Left ventricle myocardium superior (tissue), 1 donor: ENCODE measurements around the gene SSBP1. TPM values are rescaled to one million over a fixed set of nuclear protein-coding genes. Genes with fewer than 3 reads are reported as not detected.

Experiments
- ATAC-seq: fragments of 200-7000 bp; cut with Tn5 transposase; one replicate; pipeline ENCODE4 v1.9.1; 2020; ENCODE audit warnings: mild to moderate bottlenecking, moderate library complexity
- DNase-seq: peaks from one replicate; pipeline ENCODE4 v3.0.0-alpha.2; 2020
- intact Hi-C: fragments of 100-400 bp; cut with micrococcal nuclease; formaldehyde crosslinking; loops from one replicate; pipeline ENCODE4 v1.11.0; 2022
- total RNA-seq: library from RNA; stranded (reverse); fragmentation: NEBNext Ultra II Directional; extraction: Animal tissue kit (Norgen Biotek cat#: 25700); gene quantifications from one replicate; pipeline ENCODE4 v1.2.1, GENCODE V29; 2021
- donor health status: DM: no; HTN: yes; CAD: no; lungs with severe emphysema.

The SSBP1 gene
- total RNA-seq, 1 donor from 2014 or later: 98.4 TPM

DNA sequence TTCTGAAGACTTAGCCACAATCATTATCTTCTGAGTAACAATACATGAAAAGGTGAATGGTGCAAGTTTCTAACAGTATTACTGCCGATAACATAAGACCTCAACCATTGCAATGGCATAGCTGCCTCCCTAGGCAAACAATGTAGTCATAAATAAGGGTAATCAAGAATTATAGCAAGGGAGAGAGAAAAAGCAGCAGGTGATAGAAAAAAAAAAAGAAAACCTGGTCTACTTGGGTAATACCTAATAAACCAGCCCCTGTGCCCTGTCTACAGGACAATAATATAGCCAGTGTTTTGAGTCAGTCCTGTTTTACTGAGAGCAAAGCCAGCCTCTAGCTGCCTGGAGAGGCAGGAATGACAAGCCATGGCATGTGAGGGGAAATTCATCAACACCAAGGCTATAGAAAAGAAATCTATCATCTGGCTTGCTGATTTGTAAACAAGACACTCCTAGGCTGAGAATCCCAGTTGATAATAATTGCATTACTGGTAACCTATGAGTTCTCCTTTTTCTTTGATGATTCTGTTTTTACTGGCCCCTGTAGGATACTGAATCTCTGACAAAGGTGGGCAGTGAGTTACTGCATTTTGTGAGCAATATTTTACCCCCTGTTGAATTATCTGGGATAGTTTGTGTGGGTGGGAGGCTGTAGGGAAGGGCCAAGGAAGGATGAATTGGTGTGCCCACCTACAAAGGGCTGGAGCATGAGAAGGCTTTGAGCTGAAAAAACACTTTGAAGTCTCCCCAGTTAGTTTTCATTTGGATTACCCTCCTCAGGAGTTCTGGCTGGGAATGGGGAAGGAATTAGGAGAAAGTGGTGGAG, 31.7 kb upstream of the SSBP1 start:
- intact Hi-C loops: no loop called here
- DNase-seq: no peak
- no peak for ATAC-seq

DNA sequence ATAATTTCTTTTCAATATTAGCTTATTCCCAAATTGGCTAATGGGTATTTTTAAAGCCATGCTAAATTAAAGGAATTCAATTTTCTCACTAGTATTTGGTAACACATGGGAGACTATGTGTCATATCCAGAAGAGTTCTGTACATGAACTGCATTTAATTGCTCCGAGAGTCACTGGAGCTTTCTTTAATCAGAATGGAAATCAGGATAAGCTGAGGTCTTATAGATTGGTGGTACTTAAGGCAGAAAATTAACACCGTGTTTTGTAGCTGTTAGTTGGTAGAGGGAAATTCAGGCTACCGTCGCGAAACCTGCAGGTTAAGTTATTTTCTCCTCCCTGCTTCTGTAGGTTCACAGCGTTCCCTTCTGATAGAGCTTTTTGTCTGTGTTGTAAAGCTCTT, 29.8 kb upstream of the SSBP1 start, which contains the start of gene WEE2:
Gene WEE2, plus strand, starts transcription at position 3 of the 400 bp plus-strand sequence. CDS start 406 bp downstream, outside the sequence.
- DNase-seq (no peak), ATAC-seq (no peak)
- intact Hi-C loops: no loop called here

DNA sequence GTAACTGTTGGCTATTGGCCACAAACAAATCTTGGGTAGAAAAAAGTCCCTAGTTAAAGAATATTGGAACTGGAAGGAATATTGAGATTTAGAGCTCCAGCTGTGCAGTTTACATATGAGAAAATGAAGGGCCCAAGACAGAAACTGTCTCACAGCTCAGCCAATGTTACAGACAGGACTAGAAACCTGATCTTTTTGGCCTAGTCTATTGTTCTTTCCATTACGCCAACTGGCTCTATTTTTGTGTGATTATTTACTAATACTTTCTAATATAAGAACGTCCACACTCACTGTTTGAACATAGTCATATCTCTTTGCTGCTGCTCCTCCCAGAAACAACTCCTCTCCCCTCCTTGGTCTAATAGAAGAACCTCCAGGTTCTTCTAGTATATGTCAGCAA, 28.8 kb upstream of the SSBP1 start:
- DNase-seq: no peak
- ATAC-seq: no peak
- intact Hi-C loops: no loop called here

DNA sequence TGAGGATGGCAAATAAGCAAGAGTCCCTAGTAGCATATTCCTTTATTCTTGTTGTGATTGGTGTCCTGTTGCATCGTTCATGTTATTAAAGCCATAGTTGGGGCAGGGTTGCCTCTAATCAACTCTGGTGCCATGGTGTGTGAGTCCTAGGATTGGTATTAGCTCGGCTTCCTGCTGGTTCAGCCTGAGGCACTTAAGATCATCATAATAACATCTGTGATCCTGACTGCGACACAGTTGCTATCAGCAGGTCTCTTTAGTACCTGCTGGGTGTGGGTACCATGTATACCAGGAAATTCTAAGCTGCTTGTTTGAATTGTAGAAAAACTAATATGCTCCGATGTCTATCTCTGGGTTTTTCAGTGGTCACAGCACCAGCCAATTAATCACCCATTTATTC, 28.4 kb upstream of the SSBP1 start:
- DNase-seq: no peak
- ATAC-seq: no peak
- intact Hi-C loops: loop anchor here (10.0 kb wide), 1 partner anchor 55 kb away; no protein-coding TSS in a partner anchor

- DNase-seq (no peak), ATAC-seq (no peak)
- intact Hi-C loops: loop anchor here (10.0 kb wide), 1 partner anchor 56 kb away; no protein-coding TSS in a partner anchor
These were observed 27.9 kb upstream of the SSBP1 start for GRCh38 chr7:141710301-141710700.

DNA sequence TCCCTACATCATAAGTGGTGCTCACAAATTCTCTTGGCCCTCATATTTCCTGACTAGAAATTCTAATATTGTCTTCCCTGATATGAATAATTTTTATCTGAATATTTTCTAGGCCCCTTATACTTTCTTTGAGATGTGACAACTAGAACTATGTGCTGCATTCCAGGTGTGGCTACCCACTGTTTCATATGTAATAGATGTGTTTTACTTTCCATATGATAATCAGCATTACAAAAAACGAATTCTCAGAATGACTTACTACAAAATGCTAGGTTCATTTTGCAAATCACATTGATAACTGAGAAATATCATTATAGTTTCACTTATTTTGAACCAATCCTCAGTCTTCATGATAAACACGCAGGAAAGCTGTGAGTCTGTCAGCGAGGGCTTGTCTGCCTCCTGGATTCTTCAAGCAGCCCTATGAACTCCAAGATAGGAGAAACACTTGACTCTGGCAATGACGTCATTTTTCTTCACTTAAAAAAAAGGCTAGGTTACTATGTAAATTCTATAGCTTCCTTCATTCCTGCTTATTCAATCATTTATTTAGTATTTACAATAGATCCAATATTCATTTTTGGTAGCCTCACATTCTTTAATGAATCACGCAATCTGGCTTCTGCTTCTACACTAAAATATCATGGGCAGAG, 25.4 kb upstream of the SSBP1 start:
- intact Hi-C loops: loop anchor here (10.0 kb wide), 1 partner anchor 58 kb away; no protein-coding TSS in a partner anchor
- DNase-seq (no peak), ATAC-seq (no peak)

GRCh38 chr7:141713890-141714289, 24.3 kb upstream of the SSBP1 start:
- ATAC-seq (no peak), DNase-seq (no peak)
- intact Hi-C loops: loop anchor here (10.0 kb wide), 1 partner anchor 59 kb away; no protein-coding TSS in a partner anchor

DNA sequence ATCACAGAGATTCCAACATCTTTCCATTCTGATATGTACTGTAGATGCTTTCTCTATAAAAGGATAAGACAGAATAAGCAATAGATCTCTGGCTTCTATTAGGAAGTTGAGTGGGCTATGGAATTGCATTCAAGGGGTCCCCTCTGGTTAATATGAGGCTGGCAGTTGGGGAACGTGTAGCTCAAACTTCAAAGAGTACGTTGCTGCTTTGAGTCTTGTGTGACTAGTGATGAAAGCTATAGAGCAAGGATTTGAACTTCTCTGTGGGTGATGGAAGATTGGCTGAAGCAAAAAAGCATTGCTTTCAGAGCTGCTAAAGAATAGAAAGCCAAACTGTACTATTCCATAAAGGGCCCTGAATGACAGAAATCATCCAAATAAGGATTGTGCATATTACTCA, 23.6 kb upstream of the SSBP1 start:
- DNase-seq (no peak), ATAC-seq (no peak)
- intact Hi-C loops: loop anchor here (10.0 kb wide), 1 partner anchor 60 kb away; no protein-coding TSS in a partner anchor

DNA sequence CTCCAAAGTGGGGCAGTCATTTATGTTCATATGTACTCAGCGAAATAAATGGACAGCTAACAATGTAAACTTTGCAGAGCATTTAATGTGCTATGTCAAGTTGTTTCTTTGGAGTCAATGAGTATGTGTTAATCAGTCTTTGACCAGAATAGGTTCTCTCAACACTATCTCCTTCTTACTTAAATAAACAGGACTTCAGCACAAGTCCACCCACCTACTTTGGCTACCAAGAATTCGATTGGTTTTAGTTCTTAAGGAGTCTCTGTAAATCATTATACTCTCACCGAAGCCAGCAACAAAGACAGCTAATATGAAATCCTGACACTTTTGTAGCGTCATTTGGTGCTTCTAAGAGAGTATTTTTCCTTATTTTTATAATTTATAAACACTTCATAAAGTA, 23.1 kb upstream of the SSBP1 start:
- DNase-seq (no peak), ATAC-seq (no peak)
- intact Hi-C loops: loop anchor here (10.0 kb wide), 1 partner anchor 60 kb away; no protein-coding TSS in a partner anchor

DNA sequence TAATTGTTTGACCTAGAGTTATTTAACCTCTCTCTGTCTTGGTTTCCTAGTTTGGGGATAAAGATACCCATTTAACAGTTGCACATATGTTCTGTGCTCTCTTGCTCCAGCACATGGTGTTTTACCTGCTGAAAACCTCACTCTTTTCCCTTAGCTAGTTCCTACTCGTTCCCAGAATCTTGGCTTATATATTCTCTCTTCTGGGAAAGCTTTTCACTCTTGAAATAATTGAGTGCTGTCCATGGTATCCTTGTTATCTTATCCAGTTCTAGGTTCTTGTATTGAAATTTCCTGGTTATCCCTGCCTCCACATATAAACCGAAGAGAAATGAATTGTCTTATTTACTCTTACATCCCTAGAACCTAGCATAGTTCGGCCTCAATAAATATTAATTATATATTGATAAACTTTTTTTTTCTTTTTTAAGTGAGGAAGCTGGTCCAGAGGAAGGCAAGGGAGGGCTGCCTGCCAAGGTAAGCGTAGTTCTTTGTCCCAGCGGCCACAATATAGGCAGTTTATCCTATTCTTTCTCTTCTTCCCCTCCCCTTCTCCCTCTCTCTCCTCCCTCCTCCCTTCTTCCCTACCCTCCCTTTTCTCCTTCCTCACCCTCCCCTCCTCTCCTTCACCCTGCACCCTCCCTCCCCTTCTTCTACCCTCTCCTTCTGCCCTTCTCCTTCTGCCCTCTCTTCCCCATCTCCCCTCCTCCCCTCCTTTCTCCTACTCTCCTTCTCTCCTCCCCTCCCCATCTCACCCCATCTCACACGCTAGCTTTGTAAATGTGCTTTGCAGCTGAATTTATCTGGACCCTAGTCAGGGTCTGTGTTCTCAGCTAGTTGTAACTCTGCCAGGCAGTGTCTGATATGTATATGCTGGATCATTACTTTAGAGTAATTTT, 22.1 kb upstream of the SSBP1 start:
- no peak for ATAC-seq
- DNase-seq: no peak
- intact Hi-C loops: loop anchor here (10.0 kb wide), 1 partner anchor 61 kb away; no protein-coding TSS in a partner anchor

DNA sequence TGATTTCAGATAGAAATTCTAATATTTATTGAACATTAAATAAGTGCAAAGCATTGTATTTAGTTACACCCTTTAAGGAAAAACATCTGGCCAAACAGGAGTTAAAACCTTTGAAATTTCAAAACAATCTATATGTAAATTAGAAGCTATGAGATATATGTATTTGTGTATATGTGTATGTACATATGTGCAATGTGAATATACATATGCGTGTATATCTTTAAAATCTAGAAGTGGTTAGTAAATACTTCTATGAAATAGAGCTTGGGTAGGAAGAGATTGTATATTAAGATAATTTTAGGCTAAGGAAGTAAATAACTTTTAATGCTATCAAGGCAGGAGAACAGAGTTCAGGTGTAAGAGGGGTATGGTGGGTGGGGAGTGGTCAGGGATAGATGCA, 20.7 kb upstream of the SSBP1 start:
- DNase-seq (no peak), ATAC-seq (no peak)
- intact Hi-C loops: loop anchor here (10.0 kb wide), 1 partner anchor 63 kb away; no protein-coding TSS in a partner anchor

- ATAC-seq (no peak), DNase-seq (no peak)
- intact Hi-C loops: no loop called here
These were observed 15.6 kb upstream of the SSBP1 start for GRCh38 chr7:141722529-141722928.

GRCh38 chr7:141729020-141729419, 9.1 kb upstream of the SSBP1 start:
- no peak for ATAC-seq
- intact Hi-C loops: no loop called here

GRCh38 chr7:141731476-141732149, 6.5 kb upstream of the SSBP1 start:
- DNase-seq: peak; percentile 37
- intact Hi-C loops: no loop called here

More at GRCh38 chr7:141729020-141729419, 9.1 kb upstream of the SSBP1 start:
- DNase-seq: no peak

DNA sequence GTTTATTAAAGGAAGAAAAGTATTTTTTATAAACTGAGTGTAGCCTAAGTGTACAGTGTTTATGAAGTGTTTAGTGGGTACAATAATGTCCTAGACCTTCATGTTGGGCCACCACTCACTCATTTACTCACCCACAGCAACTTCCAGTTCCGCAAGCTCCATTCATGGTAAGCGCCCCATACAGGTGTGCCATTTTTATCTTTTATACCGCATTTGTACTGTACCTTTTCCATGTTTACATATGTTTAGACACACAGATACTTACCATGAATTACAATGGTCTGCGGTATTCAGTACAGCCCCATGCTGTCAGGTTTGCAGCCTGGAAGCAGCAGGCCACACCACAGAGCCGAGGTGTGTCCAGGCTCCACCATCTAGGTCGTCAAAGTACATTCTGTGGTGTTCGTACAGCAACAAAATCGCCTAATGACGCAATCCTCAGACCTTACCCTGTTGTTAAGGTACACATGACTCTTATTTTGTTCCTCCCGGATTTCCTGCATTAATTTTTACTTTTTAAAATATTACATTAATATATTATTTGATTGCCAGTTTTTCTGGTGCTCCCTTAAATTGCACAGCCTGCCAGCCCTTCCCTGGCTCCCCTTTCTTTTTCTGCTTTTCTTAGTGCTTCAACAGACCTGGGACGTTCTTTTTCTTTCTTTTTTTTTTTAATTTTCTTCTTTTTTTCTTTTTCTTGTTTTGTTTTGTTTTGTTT, 881 bp upstream of the SSBP1 start:
- intact Hi-C loops: no loop called here
- no peak for ATAC-seq
- no peak for DNase-seq

More at GRCh38 chr7:141731476-141732149, 6.5 kb upstream of the SSBP1 start:
- ATAC-seq: peak; percentile 70

GRCh38 chr7:141738592-141739013, 445 bp downstream of the SSBP1 start:
- no peak for ATAC-seq
- DNase-seq: no peak
- intact Hi-C loops: no loop called here

- DNase-seq (no peak), ATAC-seq (no peak)
- intact Hi-C loops: no loop called here
These were observed 1.1 kb downstream of the SSBP1 start for GRCh38 chr7:141739250-141739649.

DNA sequence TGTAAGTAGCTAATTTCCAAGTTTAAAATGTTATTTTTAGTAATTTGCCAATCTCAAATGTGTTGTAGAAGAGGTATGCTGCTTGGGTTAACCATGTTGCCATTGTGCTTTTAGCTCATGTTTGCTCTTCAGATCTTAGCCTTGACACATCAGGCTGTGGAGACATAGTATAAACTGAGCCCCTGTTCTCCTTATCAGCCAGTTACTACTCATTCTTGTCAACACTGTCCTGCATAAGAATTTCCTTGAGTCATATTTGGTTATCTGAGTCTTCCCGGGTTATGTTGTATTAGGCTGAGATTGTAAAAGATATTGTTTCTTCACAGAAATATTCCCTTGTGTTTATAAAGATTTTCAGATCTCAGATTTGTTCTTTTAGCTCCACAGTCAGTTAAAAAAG, 4.1 kb downstream of the SSBP1 start:
- ATAC-seq: no peak
- no peak for DNase-seq
- intact Hi-C loops: no loop called here
